ENCODE measurements around the gene BCL7B.

BCL7B gene

GRCh38 chr7:73515178-73515577, 42.3 kb downstream of the BCL7B start:
- no peak for TF ChIP-seq ZNF521 (tag by site-specific recombination; IDR thresholded peaks at IDR 0.05)
- no peak for TF ChIP-seq ZNF404 (tag by site-specific recombination; IDR thresholded peaks at IDR 0.05)
- TF ChIP-seq ZNF549 (tag by site-specific recombination; IDR thresholded peaks at IDR 0.05): no peak
- no peak for TF ChIP-seq HOXA7 (CRISPR knock-in tag; IDR thresholded peaks at IDR 0.05; ENCODE audit: borderline replicate concordance)
- TF ChIP-seq ZNF121 (tag by site-specific recombination; IDR thresholded peaks at IDR 0.05): no peak
- TF ChIP-seq ZNF350 (tag by site-specific recombination; IDR thresholded peaks at IDR 0.05): no peak
- no peak for TF ChIP-seq ZNF16 (tag by site-specific recombination; IDR thresholded peaks at IDR 0.05; ENCODE audit: low read depth)
- TF ChIP-seq SALL2 (tag by site-specific recombination; IDR thresholded peaks at IDR 0.05; ENCODE audit: borderline replicate concordance): no peak
- no peak for TF ChIP-seq ZNF629 (tag by site-specific recombination; IDR thresholded peaks at IDR 0.05)
- TF ChIP-seq ZNF843 (tag by site-specific recombination; IDR thresholded peaks at IDR 0.05): no peak
- no peak for TF ChIP-seq ZNF248 (tag by site-specific recombination; IDR thresholded peaks at IDR 0.05)
- TF ChIP-seq ATF2 (tag by site-specific recombination; IDR thresholded peaks at IDR 0.05; ENCODE audit: low read depth): no peak
- TF ChIP-seq MZF1 (tag by site-specific recombination; IDR thresholded peaks at IDR 0.05; ENCODE audit: borderline replicate concordance): no peak
- TF ChIP-seq ZNF830 (tag by site-specific recombination; IDR thresholded peaks at IDR 0.05; ENCODE audit: low read depth): no peak
- no peak for TF ChIP-seq ZBTB10 (tag by site-specific recombination; IDR thresholded peaks at IDR 0.05)
- TF ChIP-seq, protein P1, sequence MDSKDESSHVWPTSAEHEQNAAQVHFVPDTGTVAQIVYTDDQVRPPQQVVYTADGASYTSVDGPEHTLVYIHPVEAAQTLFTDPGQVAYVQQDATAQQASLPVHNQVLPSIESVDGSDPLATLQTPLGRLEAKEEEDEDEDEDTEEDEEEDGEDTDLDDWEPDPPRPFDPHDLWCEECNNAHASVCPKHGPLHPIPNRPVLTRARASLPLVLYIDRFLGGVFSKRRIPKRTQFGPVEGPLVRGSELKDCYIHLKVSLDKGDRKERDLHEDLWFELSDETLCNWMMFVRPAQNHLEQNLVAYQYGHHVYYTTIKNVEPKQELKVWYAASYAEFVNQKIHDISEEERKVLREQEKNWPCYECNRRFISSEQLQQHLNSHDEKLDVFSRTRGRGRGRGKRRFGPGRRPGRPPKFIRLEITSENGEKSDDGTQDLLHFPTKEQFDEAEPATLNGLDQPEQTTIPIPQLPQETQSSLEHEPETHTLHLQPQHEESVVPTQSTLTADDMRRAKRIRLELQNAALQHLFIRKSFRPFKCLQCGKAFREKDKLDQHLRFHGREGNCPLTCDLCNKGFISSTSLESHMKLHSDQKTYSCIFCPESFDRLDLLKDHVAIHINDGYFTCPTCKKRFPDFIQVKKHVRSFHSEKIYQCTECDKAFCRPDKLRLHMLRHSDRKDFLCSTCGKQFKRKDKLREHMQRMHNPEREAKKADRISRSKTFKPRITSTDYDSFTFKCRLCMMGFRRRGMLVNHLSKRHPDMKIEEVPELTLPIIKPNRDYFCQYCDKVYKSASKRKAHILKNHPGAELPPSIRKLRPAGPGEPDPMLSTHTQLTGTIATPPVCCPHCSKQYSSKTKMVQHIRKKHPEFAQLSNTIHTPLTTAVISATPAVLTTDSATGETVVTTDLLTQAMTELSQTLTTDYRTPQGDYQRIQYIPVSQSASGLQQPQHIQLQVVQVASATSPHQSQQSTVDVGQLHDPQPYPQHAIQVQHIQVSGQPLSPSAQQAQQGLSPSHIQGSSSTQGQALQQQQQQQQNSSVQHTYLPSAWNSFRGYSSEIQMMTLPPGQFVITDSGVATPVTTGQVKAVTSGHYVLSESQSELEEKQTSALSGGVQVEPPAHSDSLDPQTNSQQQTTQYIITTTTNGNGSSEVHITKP (tag by site-specific recombination; IDR thresholded peaks at IDR 0.05): no peak
- no peak for TF ChIP-seq ZFP3 (tag by site-specific recombination; IDR thresholded peaks at IDR 0.05; ENCODE audit: low read depth)
- TF ChIP-seq ZNF792 (tag by site-specific recombination; IDR thresholded peaks at IDR 0.05): no peak
- no peak for TF ChIP-seq ZNF677 (tag by site-specific recombination; IDR thresholded peaks at IDR 0.05)
- no peak for TF ChIP-seq PRDM6 (tag by site-specific recombination; IDR thresholded peaks at IDR 0.05)
- ChIA-PET POLR2A (no interaction called here), CTCF (interaction anchor here (1.2 kb wide), 1 partner anchor 63 kb away, joined by 3 read pairs; no protein-coding TSS in a partner anchor)
- Histone ChIP-seq H3K4me3 (ENCODE audit: low read depth, low read length) (no peak overlapping the region), H3K36me3 (ENCODE audit: control insufficient read depth in 2 of 2, insufficient read depth in 1 of 2, low read length in 2 of 2) (peaks cover 70 to 78% of the 10 kb centered on the region in 2 experiments), H3K9me3 (ENCODE audit: control insufficient read depth, insufficient read depth, low read depth, low read length) (no peaks in the 10 kb centered on the region), H3K4me1 (ENCODE audit: control insufficient read depth, insufficient read depth, low read length) (no peaks in the 10 kb centered on the region), H3K27ac (ENCODE audit: extremely low read depth, low read depth, low read length) (no peak overlapping the region)
